GM21737 (cell line): ENCODE measurements around the gene SPATA20.

ENCODE experiments used
- ATAC-seq: cut with Tn5 transposase; IDR thresholded peaks from one replicate; pipeline ENCODE4 v1.9.1; 2021; ENCODE audit warnings: mild to moderate bottlenecking, moderate library complexity; ENCODE audit not compliant: unreplicated experiment

Gene SPATA20

GRCh38 chr17:50557630-50558029 lies 10.7 kb downstream of the SPATA20 start:
- ATAC-seq = no peak

GRCh38 chr17:50558091-50558490 lies 11.1 kb downstream of the SPATA20 start:
- no peak for ATAC-seq

DNA sequence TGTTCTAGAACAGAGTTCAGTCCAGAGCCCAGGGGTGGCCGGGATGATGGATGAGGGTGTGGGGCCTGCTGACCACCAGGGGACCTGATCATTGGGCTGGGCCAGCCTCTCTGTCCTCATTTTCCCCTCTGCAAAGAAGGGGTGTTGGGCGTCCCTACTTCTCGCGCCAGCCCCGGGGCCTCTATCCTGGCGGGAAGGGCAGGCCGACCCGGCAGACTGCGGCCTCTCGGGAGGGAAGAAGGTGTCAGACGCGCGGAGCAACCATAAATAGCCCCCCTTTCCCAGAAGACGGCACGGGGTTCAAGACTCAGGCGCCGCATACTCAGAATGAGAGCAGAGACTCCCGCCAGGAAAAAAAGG lies 11.6 kb downstream of the SPATA20 start:
- no peak for ATAC-seq

DNA sequence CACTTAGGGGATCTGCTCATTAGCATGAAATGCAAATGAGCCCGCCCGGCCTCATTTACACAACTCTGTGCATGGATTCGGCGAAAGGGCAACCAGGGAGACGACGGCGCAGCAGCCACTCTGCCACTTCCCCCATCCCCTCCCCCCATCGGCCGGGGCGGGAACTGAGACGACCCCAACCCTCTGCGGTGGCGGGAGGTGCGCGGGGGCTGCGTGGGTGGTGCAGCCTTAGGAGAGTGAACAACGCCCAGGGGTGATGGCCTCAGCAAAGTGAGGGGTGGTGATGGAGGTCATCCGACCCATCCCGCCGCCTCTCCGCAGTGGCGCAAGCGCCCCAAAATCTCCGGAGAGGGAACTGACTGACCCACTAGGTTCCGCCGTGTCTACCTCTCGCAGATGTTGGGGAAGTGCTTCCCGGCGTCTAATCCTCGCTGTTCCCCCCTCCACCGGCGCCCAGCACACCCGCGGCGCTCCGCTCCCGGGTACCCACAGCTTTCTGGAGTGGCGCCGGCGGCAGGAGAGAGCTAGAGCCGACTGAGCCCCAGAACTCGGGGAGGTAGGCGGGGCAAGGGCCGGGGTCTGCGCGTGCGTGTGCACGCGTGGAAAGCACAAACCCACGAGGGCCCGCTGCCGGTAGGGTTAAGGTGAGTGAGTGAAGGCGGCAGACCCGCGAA lies 12.1 kb downstream of the SPATA20 start:
- no peak for ATAC-seq

GRCh38 chr17:50559674-50560184 lies 12.8 kb downstream of the SPATA20 start:
- no peak for ATAC-seq

- ATAC-seq = peak; percentile 86
These were observed 13.3 kb downstream of the SPATA20 start, which contains the start of gene CACNA1G for GRCh38 chr17:50560185-50560824. Gene CACNA1G, plus strand, starts transcription at chr17:50560715. Its CDS starts 745 bp downstream, at chr17:50561460.

- ATAC-seq = no peak
These were observed 14.2 kb downstream of the SPATA20 start for GRCh38 chr17:50560931-50561745.

DNA sequence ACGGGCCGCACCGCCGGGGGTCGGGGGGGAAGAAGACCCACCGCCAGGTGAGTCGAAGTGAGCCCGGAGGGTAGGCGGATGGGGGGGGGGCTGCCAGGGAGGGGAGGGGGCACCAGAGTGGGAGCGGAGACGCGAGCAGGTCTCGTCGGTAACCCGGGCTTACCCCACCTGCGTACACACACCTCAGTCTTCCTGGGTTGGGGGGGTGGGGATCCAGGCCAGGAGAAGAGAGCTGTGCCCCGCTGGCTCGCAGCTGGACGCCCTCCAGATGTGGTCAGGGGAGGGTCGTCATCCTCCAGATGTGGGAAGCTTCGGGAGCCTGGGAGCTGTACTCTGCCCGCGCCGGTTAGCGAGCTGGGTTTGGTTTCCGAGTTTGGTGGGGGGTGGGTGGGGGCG lies 14.8 kb downstream of the SPATA20 start:
- no peak for ATAC-seq

- no peak for ATAC-seq
These were observed 15.5 kb downstream of the SPATA20 start for GRCh38 chr17:50562242-50563091.

GRCh38 chr17:50563092-50563511 lies 16.1 kb downstream of the SPATA20 start:
- no peak for ATAC-seq

DNA sequence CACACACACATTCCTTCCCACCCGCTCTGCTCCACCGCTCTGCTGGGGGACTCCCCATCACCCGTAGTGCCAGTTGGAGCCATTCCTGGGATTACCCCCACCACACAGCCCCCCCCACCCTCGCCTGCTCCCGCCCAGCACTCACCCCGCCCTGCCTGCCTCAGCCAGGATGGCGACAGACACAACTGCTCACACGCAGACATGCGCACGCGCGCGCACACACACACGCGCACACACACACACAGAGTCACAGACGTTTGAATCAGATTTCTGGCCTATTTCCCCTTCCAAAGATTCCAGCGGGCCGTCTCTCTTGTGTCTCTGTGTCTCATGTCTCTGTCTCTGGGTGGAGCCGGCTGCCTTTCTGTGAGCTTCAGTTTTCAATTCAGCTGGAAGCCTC lies 17.9 kb downstream of the SPATA20 start:
- no peak for ATAC-seq

GRCh38 chr17:50565402-50566350 lies 18.7 kb downstream of the SPATA20 start:
- no peak for ATAC-seq

DNA sequence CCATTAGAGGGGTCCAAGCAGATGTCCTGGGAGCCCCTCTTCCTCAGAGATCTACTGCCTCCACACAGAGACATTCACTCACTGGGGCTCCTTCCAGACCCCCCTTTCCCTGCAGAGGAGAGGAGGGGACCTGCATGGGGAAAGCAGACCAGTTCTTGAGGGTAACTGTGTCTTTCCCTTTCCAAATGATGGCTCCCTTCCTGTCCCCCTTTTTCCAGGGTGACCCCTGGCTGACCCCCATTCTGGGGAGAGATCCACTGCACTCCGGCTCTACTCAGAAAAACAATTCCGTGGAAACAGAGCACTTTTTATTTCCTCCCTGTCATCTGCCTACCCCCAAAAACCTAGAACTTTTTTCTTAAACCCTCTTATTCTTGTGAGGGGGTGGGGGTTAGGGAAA lies 19.9 kb downstream of the SPATA20 start:
- no peak for ATAC-seq

- no peak for ATAC-seq
These were observed 21.7 kb downstream of the SPATA20 start for GRCh38 chr17:50568659-50569058.

- ATAC-seq = no peak
These were observed 22.6 kb downstream of the SPATA20 start for GRCh38 chr17:50569592-50569991.

DNA sequence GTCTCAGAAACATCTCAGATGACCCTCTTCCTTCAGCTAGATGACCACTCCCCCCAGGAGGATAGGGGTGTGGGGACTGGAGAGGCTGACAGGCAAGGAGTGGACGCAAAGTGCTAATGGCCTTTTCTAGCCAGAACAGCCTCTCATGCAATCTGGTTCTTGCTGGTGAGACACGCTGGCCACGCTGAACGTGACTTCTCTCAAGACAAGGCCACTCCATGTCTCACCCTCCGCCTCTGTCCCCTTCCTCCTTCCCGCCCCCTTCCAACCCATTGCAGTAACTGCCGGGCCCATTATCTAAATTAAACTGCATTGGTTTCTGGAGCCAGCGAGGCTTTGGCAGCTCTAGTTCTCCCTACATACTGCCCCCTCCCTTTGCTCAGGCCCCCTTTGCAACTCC lies 23.1 kb downstream of the SPATA20 start:
- ATAC-seq = no peak

DNA sequence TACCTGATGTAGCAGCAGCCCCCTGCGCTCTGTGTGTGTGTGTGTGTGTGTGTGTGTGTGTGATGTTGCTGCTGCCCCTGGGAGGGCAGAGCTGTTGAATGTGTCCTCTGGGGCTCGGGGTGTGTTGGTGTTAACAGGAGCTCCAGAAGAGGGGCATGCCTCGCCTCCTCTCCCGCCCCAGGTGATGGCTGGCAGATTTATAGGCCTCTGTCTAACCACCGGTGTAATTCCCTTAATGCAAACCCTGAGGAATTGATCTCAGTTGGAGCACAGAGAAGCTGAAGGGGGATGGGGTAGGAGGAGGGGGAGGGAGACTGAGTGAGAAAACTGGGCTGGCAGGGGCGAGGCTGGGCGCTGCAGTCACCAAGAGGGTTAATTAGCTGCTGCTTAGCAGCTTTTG lies 23.6 kb downstream of the SPATA20 start:
- ATAC-seq = no peak

- ATAC-seq = no peak
These were observed 24.7 kb downstream of the SPATA20 start for GRCh38 chr17:50571681-50572080.

DNA sequence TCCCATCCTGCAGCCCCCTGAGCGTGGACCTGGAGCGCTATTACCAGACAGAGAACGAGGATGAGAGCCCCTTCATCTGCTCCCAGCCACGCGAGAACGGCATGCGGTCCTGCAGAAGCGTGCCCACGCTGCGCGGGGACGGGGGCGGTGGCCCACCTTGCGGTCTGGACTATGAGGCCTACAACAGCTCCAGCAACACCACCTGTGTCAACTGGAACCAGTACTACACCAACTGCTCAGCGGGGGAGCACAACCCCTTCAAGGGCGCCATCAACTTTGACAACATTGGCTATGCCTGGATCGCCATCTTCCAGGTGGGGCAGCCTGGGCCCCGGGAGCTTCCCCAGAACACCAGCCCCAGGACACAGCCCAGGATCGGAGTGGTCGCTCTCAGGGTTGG lies 25.6 kb downstream of the SPATA20 start:
- ATAC-seq = no peak
